Transverse colon (tissue), 4 donors: ENCODE measurements around the gene CDYL.

ENCODE experiments used
- POLR2A ChIP-seq: fragments of 450-650 bp; IDR thresholded peaks from one replicate; pipeline ENCODE4 v1.6.1; 2016; ENCODE audit warnings: antibody characterized with exemption, mild to moderate bottlenecking, moderate library complexity
- POLR2AphosphoS5 ChIP-seq, 3 donors: sonication (generic); formaldehyde crosslinking; IDR thresholded peaks; one replicate each; pipeline ENCODE4 v1.6.1; 2016; ENCODE audit warnings: antibody characterized with exemption in 3 of 3
- TF ChIP-seq, protein P1 (sequence below), 5 experiments: fragments of 200-600 bp in 3 of 5; fragments of 450-650 bp in 2 of 5; sonication (generic) in 3 of 5; IDR thresholded peaks; 1 replicate in 2 of 5; 2 replicates in 3 of 5; pipeline ENCODE4 v1.5.1; 2016 to 2017; ENCODE audit warnings: antibody characterized with exemption in 5 of 5, inconsistent platforms in 3 of 5, mild to moderate bottlenecking in 2 of 5, moderate library complexity in 1 of 5

DNA sequence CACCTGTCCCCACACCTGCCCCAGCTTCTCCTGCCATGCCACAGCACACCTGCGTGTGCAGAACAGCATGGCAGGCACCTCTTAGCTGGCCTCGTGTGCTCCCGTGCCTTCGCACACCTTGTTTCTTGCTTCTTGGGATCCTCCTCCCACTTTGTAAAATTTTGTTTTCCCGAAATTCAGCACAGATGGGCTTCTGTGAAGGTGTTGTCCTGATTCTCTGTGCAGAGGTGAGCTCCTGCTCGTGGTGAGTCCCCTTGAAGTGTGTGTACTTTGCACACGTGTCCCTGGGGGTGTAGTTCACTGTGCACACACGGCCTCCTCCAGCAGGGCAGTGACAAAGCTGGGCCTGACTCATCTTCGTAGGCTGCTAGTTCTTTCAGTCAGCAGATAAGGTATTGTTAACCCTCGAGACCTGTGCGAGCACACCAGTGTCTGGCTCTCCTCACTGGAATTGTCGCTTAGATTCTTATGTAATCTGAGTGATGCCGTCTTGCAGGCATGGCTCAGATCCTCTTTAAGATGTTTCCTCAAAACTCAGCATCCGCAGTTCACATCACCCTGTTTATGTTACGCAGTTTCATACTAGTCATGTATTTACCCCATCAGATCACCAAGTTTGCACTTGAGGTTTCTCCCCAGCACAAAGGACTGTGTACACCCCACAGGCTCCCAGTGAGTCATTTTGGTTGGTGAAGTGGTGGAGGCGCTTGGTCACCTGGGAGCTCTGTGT lies 77.7 kb downstream of the CDYL start:
- TF ChIP-seq, protein P1, sequence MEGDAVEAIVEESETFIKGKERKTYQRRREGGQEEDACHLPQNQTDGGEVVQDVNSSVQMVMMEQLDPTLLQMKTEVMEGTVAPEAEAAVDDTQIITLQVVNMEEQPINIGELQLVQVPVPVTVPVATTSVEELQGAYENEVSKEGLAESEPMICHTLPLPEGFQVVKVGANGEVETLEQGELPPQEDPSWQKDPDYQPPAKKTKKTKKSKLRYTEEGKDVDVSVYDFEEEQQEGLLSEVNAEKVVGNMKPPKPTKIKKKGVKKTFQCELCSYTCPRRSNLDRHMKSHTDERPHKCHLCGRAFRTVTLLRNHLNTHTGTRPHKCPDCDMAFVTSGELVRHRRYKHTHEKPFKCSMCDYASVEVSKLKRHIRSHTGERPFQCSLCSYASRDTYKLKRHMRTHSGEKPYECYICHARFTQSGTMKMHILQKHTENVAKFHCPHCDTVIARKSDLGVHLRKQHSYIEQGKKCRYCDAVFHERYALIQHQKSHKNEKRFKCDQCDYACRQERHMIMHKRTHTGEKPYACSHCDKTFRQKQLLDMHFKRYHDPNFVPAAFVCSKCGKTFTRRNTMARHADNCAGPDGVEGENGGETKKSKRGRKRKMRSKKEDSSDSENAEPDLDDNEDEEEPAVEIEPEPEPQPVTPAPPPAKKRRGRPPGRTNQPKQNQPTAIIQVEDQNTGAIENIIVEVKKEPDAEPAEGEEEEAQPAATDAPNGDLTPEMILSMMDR (IDR thresholded peaks at IDR 0.05) = no peak
- TF ChIP-seq POLR2A (no peak), POLR2AphosphoS5 (IDR thresholded peaks at IDR 0.05) (no peak)
